Measurements from ENCODE around the gene SH2B3.

SH2B3 gene

GRCh38 chr12:111446631-111447570, 41.2 kb downstream of the SH2B3 start:
- Histone ChIP-seq H3K36me3 (replicated peaks; ENCODE audit: insufficient read depth, low read length) (no peaks in the 10 kb centered on the region), H3K4me2 (ENCODE audit: low read depth, low read length) (no peak overlapping the region), H3K9me3 (replicated peaks; ENCODE audit: insufficient read depth, low read length) (no peaks in the 10 kb centered on the region), H2AFZ (ENCODE audit: low read length) (no peak overlapping the region), H3K4me1 (ENCODE audit: low read length) (peaks cover 45% of the 10 kb centered on the region), H3K27me3 (replicated peaks; ENCODE audit: insufficient read depth, low read length) (no peaks in the 10 kb centered on the region), H3F3A (ENCODE audit: insufficient read depth, low read length) (peaks cover 15% of the 10 kb centered on the region), H3K9ac (ENCODE audit: low read length) (no peak overlapping the region), H3K9me2 (replicated peaks; ENCODE audit: insufficient read depth, low read length) (no peaks in the 10 kb centered on the region), H3K4me3 (ENCODE audit: low read length) (no peak overlapping the region), H4K20me1 (ENCODE audit: insufficient read depth, low read length) (no peaks in the 10 kb centered on the region), H3K79me2 (ENCODE audit: low read length) (peaks cover 12% of the 10 kb centered on the region), H3K27ac (ENCODE audit: low read length) (no peak overlapping the region)
- no peak for TF ChIP-seq CTCF (IDR thresholded peaks at IDR 0.05; ENCODE audit: low read length)
- TF ChIP-seq EZH2phosphoT487 (IDR thresholded peaks at IDR 0.05; ENCODE audit: low read length), result no peak
- no peak for TF ChIP-seq EZH2 (optimal IDR thresholded peaks at IDR 0.05; ENCODE audit: low read depth, low read length)
- no peak for DNase-seq

- no peaks in the 10 kb centered on the region for H3K27me3 ChIP-seq (replicated peaks; ENCODE audit: insufficient read depth, low read length)
- peaks cover 37% of the 10 kb centered on the region for H3K4me1 ChIP-seq (ENCODE audit: low read length)
- H4K20me1 ChIP-seq (ENCODE audit: insufficient read depth, low read length), result no peaks in the 10 kb centered on the region
- no peak overlapping the region for H3K4me2 ChIP-seq (ENCODE audit: low read depth, low read length)
- no peak overlapping the region for H2AFZ ChIP-seq (ENCODE audit: low read length)
- peaks cover 15% of the 10 kb centered on the region for H3F3A ChIP-seq (ENCODE audit: insufficient read depth, low read length)
- H3K9me2 ChIP-seq (replicated peaks; ENCODE audit: insufficient read depth, low read length), result no peaks in the 10 kb centered on the region
- peaks cover 9% of the 10 kb centered on the region for H3K79me2 ChIP-seq (ENCODE audit: low read length)
- no peaks in the 10 kb centered on the region for H3K9me3 ChIP-seq (replicated peaks; ENCODE audit: insufficient read depth, low read length)
- DNase-seq, result no peak
- TF ChIP-seq EZH2phosphoT487 (IDR thresholded peaks at IDR 0.05; ENCODE audit: low read length), result no peak
- TF ChIP-seq CTCF (IDR thresholded peaks at IDR 0.05; ENCODE audit: low read length), result no peak
- no peak for TF ChIP-seq EZH2 (optimal IDR thresholded peaks at IDR 0.05; ENCODE audit: low read depth, low read length)
- no peak overlapping the region for H3K27ac ChIP-seq (ENCODE audit: low read length)
- H3K9ac ChIP-seq (ENCODE audit: low read length), result no peak overlapping the region
- H3K4me3 ChIP-seq (ENCODE audit: low read length), result no peak overlapping the region
- no peaks in the 10 kb centered on the region for H3K36me3 ChIP-seq (replicated peaks; ENCODE audit: insufficient read depth, low read length)
Measured at GRCh38 chr12:111447571-111448265, 42.0 kb downstream of the SH2B3 start.

- Histone ChIP-seq H3K4me3 (ENCODE audit: low read length) (no peak overlapping the region), H3F3A (ENCODE audit: insufficient read depth, low read length) (peaks cover 15% of the 10 kb centered on the region), H3K36me3 (replicated peaks; ENCODE audit: insufficient read depth, low read length) (no peaks in the 10 kb centered on the region), H3K9me2 (replicated peaks; ENCODE audit: insufficient read depth, low read length) (no peaks in the 10 kb centered on the region), H3K4me1 (ENCODE audit: low read length) (peaks cover 31% of the 10 kb centered on the region), H3K27me3 (replicated peaks; ENCODE audit: insufficient read depth, low read length) (no peaks in the 10 kb centered on the region), H2AFZ (ENCODE audit: low read length) (no peak overlapping the region), H3K4me2 (ENCODE audit: low read depth, low read length) (no peak overlapping the region), H3K9ac (ENCODE audit: low read length) (no peak overlapping the region), H3K79me2 (ENCODE audit: low read length) (peaks cover 2% of the 10 kb centered on the region), H3K27ac (ENCODE audit: low read length) (no peak overlapping the region), H4K20me1 (ENCODE audit: insufficient read depth, low read length) (no peaks in the 10 kb centered on the region), H3K9me3 (replicated peaks; ENCODE audit: insufficient read depth, low read length) (no peaks in the 10 kb centered on the region)
- TF ChIP-seq EZH2 (optimal IDR thresholded peaks at IDR 0.05; ENCODE audit: low read depth, low read length) (no peak), EZH2phosphoT487 (IDR thresholded peaks at IDR 0.05; ENCODE audit: low read length) (no peak), CTCF (IDR thresholded peaks at IDR 0.05; ENCODE audit: low read length) (no peak)
- no peak for DNase-seq
Measured at GRCh38 chr12:111448266-111448830, 42.6 kb downstream of the SH2B3 start.
